Stimulated activated CD8-positive, alpha-beta memory T cell treated with anti-CD3 and anti-CD28 coated beads, Interleukin-15, amount 100 ng/mL, for 4 hours (primary cell): Measurements from ENCODE around the gene PHOX2A.
"Not testable (repeated sequence)": the region's sequence is repeated elsewhere in the genome, so short reads cannot be mapped to it uniquely, and the experiment has no call there.

Source experiments
- DNase-seq, 2 donors: peaks; one replicate each; pipeline ENCODE4 v3.0.0-alpha.2; 2020; ENCODE audit warnings: low read depth in 2 of 2

PHOX2A gene

GRCh38 chr11:72222106-72222891 lies 21.7 kb downstream of the PHOX2A start:
- DNase-seq, result no peak

DNA sequence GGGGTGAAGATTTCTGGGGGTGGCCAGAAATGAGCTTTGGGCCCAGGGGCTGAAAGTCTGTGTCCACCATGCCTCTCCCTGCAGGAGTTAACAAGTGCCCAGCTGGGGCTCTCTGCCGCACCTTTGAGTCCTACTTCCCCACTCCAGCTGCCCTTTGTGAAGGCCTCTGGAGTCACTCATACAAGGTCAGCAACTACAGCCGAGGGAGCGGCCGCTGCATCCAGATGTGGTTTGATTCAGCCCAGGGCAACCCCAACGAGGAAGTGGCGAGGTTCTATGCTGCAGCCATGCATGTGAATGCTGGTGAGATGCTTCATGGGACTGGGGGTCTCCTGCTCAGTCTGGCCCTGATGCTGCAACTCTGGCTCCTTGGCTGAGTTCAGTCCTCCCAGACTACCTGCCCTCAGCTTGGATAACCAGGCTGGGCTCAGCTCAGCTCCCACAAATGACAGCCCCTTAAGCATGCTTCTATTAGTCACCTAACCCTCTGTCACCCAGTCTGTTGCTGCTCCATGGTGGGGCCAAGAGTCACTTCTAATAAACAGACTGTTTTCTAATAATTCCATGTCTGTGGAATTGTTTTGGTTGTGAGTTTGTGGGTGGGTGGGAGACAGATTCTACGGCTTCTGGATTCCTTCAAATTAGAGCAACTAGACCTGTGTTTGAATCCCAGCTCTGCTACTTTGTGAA lies 22.4 kb downstream of the PHOX2A start:
- DNase-seq, result no peak

GRCh38 chr11:72220696-72221363 lies 23.1 kb downstream of the PHOX2A start:
- no peak for DNase-seq

DNA sequence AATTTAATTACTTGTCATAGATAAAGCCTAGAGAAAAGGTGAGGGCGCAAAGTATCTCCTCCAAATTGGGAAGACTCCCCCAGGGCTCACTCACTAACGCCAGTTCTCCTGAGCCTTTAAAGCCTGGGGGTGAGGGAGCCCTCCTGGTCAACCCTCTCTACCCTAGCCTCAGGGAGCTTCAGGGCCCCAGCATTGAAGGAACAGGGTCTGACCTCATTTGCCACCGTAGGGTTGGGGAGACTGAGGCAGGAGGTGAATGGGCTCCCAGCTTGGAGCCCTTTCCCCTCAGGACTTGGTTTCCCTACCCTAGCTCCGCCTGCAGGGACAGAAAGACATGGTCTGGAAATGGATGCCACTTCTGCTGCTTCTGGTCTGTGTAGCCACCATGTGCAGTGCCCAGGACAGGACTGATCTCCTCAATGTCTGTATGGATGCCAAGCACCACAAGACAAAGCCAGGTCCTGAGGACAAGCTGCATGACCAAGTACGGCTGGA lies 25.7 kb downstream of the PHOX2A start:
- DNase-seq, result no peak

GRCh38 chr11:72217841-72218240 lies 26.1 kb downstream of the PHOX2A start:
- no peak for DNase-seq

DNA sequence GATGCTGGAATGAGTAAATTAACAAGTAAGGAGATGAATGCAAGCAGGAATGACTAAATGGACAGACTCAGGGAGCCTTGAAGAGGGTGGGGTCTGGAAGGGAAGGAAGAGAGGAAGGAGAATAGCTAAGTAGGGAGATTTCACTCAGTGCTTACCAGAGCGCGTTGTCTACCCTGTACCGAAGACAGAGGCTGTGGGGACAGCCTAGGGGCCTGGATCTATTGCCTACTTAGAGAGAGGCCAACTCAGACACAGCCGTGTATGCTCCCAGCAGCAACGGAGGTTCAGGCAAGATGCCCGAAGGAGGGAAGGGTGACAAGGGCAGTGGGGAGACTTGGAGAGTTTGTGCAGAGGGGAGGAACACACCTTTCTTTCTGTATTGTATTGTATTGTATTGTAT lies 27.3 kb downstream of the PHOX2A start, which contains the start of gene FOLR2:
TSS of gene FOLR2 (plus strand) at position 157 of the 400 bp plus-strand sequence. CDS start 1,791 bp downstream, outside the sequence.
- no peak for DNase-seq

GRCh38 chr11:72209101-72209500 lies 34.9 kb downstream of the PHOX2A start:
- no peak for DNase-seq

GRCh38 chr11:72208281-72208680 lies 35.7 kb downstream of the PHOX2A start:
- no peak for DNase-seq

DNA sequence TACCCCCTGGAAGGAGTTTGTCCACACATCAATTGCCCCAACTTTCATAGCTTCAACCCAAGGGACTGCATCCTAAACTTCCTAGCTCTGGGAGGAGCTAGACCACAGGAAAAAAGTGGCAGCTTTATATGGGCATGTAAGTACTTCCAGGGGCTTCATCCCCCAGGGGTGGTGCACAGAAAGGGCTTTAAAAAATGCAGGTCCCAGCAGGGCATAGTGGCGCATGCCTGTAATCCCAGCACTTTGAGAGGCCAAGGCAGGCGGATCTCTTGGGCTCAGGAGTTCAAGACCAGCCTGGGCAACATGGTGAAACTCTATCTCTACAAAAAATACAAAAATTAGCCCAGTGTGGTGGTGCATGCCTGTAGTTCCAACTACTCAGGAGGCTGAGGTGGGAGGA lies 37.2 kb downstream of the PHOX2A start:
- not testable (repeated sequence) for DNase-seq

DNA sequence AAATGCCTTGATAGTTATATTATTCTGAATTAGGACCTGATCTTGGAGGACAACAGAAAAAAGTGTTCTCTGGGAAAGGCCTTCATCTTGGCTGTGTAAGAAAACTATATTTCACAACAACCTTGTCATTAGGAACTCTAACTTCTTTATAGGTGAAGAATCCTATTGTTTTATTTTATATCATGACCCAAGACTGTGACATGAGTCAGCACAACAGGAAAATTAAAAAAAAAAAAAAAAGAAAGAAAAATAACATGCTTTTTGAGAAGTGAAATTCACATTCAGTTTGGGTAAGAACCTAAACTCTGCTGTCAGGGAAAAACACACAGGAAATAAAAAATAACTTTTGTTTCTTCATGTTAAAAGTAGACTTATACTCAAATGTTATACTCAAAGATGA lies 39.1 kb downstream of the PHOX2A start:
- no peak for DNase-seq

- no peak for DNase-seq
Observed at GRCh38 chr11:72203163-72203562, 40.8 kb downstream of the PHOX2A start.

GRCh38 chr11:72202571-72202970 lies 41.4 kb downstream of the PHOX2A start:
- no peak for DNase-seq

DNA sequence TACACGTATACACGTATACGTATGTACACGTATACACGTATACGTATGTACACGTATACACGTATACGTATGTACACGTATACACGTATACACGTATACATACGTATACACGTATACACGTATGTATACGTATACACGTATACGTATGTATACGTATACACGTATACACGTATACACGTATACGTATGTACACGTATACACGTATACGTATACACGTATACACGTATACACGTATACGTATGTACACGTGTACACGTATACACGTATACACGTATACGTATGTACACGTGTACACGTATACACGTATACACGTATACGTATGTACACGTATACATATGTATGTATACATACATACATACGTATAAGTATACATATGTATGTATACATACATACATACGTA lies 42.5 kb downstream of the PHOX2A start:
- DNase-seq, result not testable (repeated sequence)

- no peak for DNase-seq
Observed at GRCh38 chr11:72195518-72196270, 48.3 kb downstream of the PHOX2A start.

DNA sequence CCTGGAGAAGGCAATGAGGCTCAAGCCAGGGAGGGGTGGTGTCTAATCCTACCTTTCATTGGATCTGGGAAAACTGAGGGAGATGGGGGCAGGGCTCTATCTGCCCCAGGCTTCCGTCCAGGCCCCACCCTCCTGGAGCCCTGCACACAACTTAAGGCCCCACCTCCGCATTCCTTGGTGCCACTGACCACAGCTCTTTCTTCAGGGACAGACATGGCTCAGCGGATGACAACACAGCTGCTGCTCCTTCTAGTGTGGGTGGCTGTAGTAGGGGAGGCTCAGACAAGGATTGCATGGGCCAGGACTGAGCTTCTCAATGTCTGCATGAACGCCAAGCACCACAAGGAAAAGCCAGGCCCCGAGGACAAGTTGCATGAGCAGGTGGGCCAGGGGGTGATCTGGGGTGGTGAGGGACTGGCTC lies 52.0 kb downstream of the PHOX2A start, which contains the start of gene FOLR1:
TSS of gene FOLR1 (plus strand) at position 180 of the 421 bp plus-strand sequence. CDS start at position 214, 34 bp downstream.
- no peak for DNase-seq

- DNase-seq, result no peak
Observed at GRCh38 chr11:72190631-72191071, 53.3 kb downstream of the PHOX2A start.

DNA sequence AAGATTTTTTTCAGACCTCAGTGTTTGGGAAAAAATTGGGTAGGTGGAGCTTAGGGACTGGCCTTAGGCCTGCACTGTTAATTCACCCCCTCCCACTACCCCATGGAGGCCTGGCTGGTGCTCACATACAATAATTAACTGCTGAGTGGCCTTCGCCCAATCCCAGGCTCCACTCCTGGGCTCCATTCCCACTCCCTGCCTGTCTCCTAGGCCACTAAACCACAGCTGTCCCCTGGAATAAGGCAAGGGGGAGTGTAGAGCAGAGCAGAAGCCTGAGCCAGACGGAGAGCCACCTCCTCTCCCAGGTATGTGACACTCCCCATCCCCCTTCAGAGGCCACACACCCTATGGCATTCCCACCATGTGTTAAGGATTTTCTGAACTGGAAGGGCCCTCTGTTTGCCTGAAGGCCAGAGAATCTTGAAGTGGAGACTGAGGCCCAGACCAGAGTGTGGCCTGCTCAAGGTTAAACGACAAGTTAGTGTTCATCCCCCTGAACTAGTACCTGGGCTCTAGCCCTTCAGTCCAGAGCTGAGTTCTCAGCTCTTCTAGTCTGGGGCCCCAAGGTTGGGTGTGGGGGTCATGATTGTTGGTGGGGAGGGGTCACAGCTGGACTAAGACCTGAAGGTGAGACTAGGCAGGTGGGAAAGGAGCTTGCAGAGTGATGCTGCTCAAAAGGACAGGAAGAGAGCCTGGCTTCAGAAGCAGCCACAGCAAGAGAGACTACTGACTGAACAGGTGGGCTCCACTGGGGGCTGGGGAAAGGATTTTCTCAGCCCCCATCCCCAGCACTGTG lies 54.3 kb downstream of the PHOX2A start:
- DNase-seq, result no peak
